Right cardiac atrium (tissue), 5 donors: ENCODE measurements around the gene ALOX15. TPM values are rescaled to one million over a fixed set of nuclear protein-coding genes. Genes with fewer than 3 reads are reported as not detected.
"Not testable (repeated sequence)": the region's sequence is repeated elsewhere in the genome, so short reads cannot be mapped to it uniquely, and the experiment has no call there.

Source experiments
- ATAC-seq, 2 donors: fragments of 200-7000 bp; cut with Tn5 transposase; one replicate each; pipeline versions ENCODE4 v1.8.0 to v1.9.1; 2020; ENCODE audit warnings: moderate library complexity in 2 of 2, mild to moderate bottlenecking in 1 of 2
- DNase-seq, 3 donors: peaks; one replicate each; pipeline ENCODE4 v3.0.0-alpha.2; 2020
- H3K27ac ChIP-seq: one replicate; pipeline ENCODE4 v1.5.1; 2013; ENCODE audit warnings: mild to moderate bottlenecking, low read length, control low read depth, moderate library complexity
- H3K27me3 ChIP-seq: one replicate; pipeline ENCODE4 v1.6.1; 2013; ENCODE audit not compliant: control insufficient read depth, insufficient read depth
- H3K4me1 ChIP-seq: one replicate; pipeline ENCODE4 v1.6.1; 2013; ENCODE audit warnings: low read length; ENCODE audit not compliant: control insufficient read depth, insufficient read depth
- H3K4me3 ChIP-seq: one replicate; pipeline ENCODE4 v1.5.1; 2013; ENCODE audit warnings: low read length, control low read depth
- H3K9me3 ChIP-seq: one replicate; pipeline ENCODE4 v1.6.1; 2013; ENCODE audit warnings: low read length; ENCODE audit not compliant: control insufficient read depth
- WGBS: extraction: QIAGEN DNeasy Blood & Tissue Kit; methylation state at CpG from one replicate; pipeline ENCODE4 v1.1.7; 2013; 5-methylcytosine and 5-hydroxymethylcytosine counted together
- intact Hi-C, 4 donors: fragments of 100-400 bp; cut with DNase I; formaldehyde crosslinking; loops; one replicate each; pipeline versions ENCODE4 v1.11.0 to v1.14.0; 2022 to 2023
- polyA plus RNA-seq: library from polyadenylated mRNA; stranded (reverse); fragments of 200-250 nt; gene quantifications from one replicate; pipeline ENCODE4 v1.2.3, GENCODE V29; 2013
- total RNA-seq, 4 donors: library from RNA; stranded (reverse); fragmentation: NEBNext Ultra II Directional; extraction: Animal tissue kit (Norgen Biotek cat#: 25700); gene quantifications; one replicate each; pipeline ENCODE4 v1.2.1, GENCODE V29; 2021
- donor health status: healthy with polysubstance abuse.
- donor health status: DM: no; HTN: yes; CAD: no.
- donor health status: DM: no; HTN: no; CAD: no.
- donor health status: DM: no; HTN: yes; CAD: no; lungs with severe emphysema.
- donor health status: DM: yes; HTN: yes; CAD: no.

Gene ALOX15
- total and polyA plus RNA-seq, 5 donors, result 0.05 to 2.0 (median 0.97) TPM; not detected in 1

GRCh38 chr17:4652997-4653396 is 11.5 kb upstream of the ALOX15 start:
- peaks cover 2% of the 10 kb centered on the region for H3K27me3 ChIP-seq
- H3K9me3 ChIP-seq, result no peaks in the 10 kb centered on the region
- intact Hi-C loops, result no loop called here
- 77% methylated on average over 5 of the region's 5 CpGs for WGBS
- no peak overlapping the region for H3K27ac ChIP-seq
- no peak for ATAC-seq
- no peak overlapping the region for H3K4me3 ChIP-seq
- no peak for DNase-seq
- no peaks in the 10 kb centered on the region for H3K4me1 ChIP-seq

GRCh38 chr17:4648741-4649140 is 7.3 kb upstream of the ALOX15 start:
- Histone ChIP-seq H3K9me3 (no peaks in the 10 kb centered on the region), H3K27me3 (peaks cover 2% of the 10 kb centered on the region), H3K27ac (no peak overlapping the region), H3K4me1 (no peaks in the 10 kb centered on the region), H3K4me3 (no peak overlapping the region)
- no peak for ATAC-seq
- 48% methylated on average over 2 of the region's 2 CpGs for WGBS
- DNase-seq, result no peak
- intact Hi-C loops, result no loop called here

GRCh38 chr17:4645642-4646041 is 4.2 kb upstream of the ALOX15 start:
- Histone ChIP-seq H3K4me3 (no peak overlapping the region), H3K4me1 (no peaks in the 10 kb centered on the region), H3K27ac (no peak overlapping the region), H3K9me3 (no peaks in the 10 kb centered on the region), H3K27me3 (no peaks in the 10 kb centered on the region)
- intact Hi-C loops, result no loop called here
- WGBS, result 69% methylated on average over 5 of the region's 5 CpGs
- peak in 1 of 3 donors; percentile 49 for DNase-seq
- no peak for ATAC-seq

- DNase-seq (no peak), ATAC-seq (no peak)
- Histone ChIP-seq H3K27me3 (no peaks in the 10 kb centered on the region), H3K27ac (no peak overlapping the region), H3K9me3 (no peaks in the 10 kb centered on the region), H3K4me1 (no peaks in the 10 kb centered on the region), H3K4me3 (no peak overlapping the region)
- 58% methylated on average over 4 of the region's 4 CpGs for WGBS
- intact Hi-C loops, result no loop called here
Observed at GRCh38 chr17:4643676-4644075, 2.2 kb upstream of the ALOX15 start.

GRCh38 chr17:4642286-4642685 is 808 bp upstream of the ALOX15 start:
- Histone ChIP-seq H3K4me3 (no peak overlapping the region), H3K27me3 (no peaks in the 10 kb centered on the region), H3K9me3 (no peaks in the 10 kb centered on the region), H3K27ac (no peak overlapping the region), H3K4me1 (no peaks in the 10 kb centered on the region)
- ATAC-seq (no peak), DNase-seq (no peak)
- intact Hi-C loops, result no loop called here
- WGBS, result 22% methylated on average over 6 of the region's 6 CpGs

GRCh38 chr17:4640569-4641188 is 799 bp downstream of the ALOX15 start:
- H3K9me3 ChIP-seq, ATAC-seq, H3K27ac ChIP-seq, H3K27me3 ChIP-seq, H3K4me3 ChIP-seq, H3K4me1 ChIP-seq, intact Hi-C loops, DNase-seq: not testable (repeated sequence)
- under 1% methylated on average over 36 of the region's 39 CpGs for WGBS

- H3K27me3 ChIP-seq, H3K4me1 ChIP-seq, H3K27ac ChIP-seq, H3K9me3 ChIP-seq, DNase-seq, intact Hi-C loops, H3K4me3 ChIP-seq: not testable (repeated sequence)
- 9% methylated on average over 25 of the region's 56 CpGs for WGBS
- peak in 1 of 2 donors; percentile 28 for ATAC-seq
Observed at GRCh38 chr17:4639301-4640059, 2.0 kb downstream of the ALOX15 start.

- H3K4me3 ChIP-seq, DNase-seq, H3K9me3 ChIP-seq, H3K4me1 ChIP-seq, H3K27ac ChIP-seq, ATAC-seq, intact Hi-C loops, H3K27me3 ChIP-seq: not testable (repeated sequence)
- 57% methylated on average over 8 of the region's 8 CpGs for WGBS
Observed at GRCh38 chr17:4638766-4639165, 2.7 kb downstream of the ALOX15 start.

GRCh38 chr17:4636474-4637100 is 4.9 kb downstream of the ALOX15 start:
- Histone ChIP-seq H3K9me3 (no peaks in the 10 kb centered on the region), H3K4me1 (no peaks in the 10 kb centered on the region), H3K27me3 (no peaks in the 10 kb centered on the region), H3K4me3 (no peak overlapping the region), H3K27ac (no peak overlapping the region)
- DNase-seq, result no peak
- 49% methylated on average over 12 of the region's 12 CpGs for WGBS
- no peak for ATAC-seq
- intact Hi-C loops, result no loop called here

- peak in 1 of 2 donors; percentile 13 for ATAC-seq
- intact Hi-C loops, result no loop called here
Observed at GRCh38 chr17:4635823-4636375, 5.6 kb downstream of the ALOX15 start.

GRCh38 chr17:4634976-4635375 is 6.5 kb downstream of the ALOX15 start:
- 60% methylated on average over 4 of the region's 4 CpGs for WGBS
- no peaks in the 10 kb centered on the region for H3K9me3 ChIP-seq
- intact Hi-C loops, result loop anchor here in 1 of 4 donors (5.0 kb wide), 1 partner anchor 68 kb away; no protein-coding TSS in a partner anchor
- ATAC-seq (no peak), DNase-seq (no peak)
- H3K27ac ChIP-seq, result no peak overlapping the region
- no peaks in the 10 kb centered on the region for H3K4me1 ChIP-seq
- H3K4me3 ChIP-seq, result no peak overlapping the region
- H3K27me3 ChIP-seq, result no peaks in the 10 kb centered on the region

More at GRCh38 chr17:4635823-4636375, 5.6 kb downstream of the ALOX15 start:
- peak in 2 of 3 donors; percentile 60 to 67 for DNase-seq
- WGBS, result 10% methylated on average over 10 of the region's 10 CpGs
- no peak overlapping the region for H3K4me3 ChIP-seq
- no peaks in the 10 kb centered on the region for H3K4me1 ChIP-seq
- H3K27me3 ChIP-seq, result no peaks in the 10 kb centered on the region
- H3K27ac ChIP-seq, result no peak overlapping the region
- no peaks in the 10 kb centered on the region for H3K9me3 ChIP-seq
